ENCODE results near the gene SMYD3.
"Not testable (repeated sequence)": the region's sequence is repeated elsewhere in the genome, so short reads cannot be mapped to it uniquely, and the experiment has no call there.

Gene SMYD3

GRCh38 chr1:245715291-245715701, 791.8 kb downstream of the SMYD3 start:
- DNase-seq (ENCODE audit: low spot score) = no peak

- not testable (repeated sequence) for DNase-seq (ENCODE audit: low spot score)
Measured at GRCh38 chr1:245714027-245714426, 793.1 kb downstream of the SMYD3 start.

- no peak for DNase-seq (ENCODE audit: low spot score)
Measured at GRCh38 chr1:245710961-245711903, 795.8 kb downstream of the SMYD3 start.

- DNase-seq (ENCODE audit: low spot score) = no peak
Measured at GRCh38 chr1:245707941-245708340, 799.1 kb downstream of the SMYD3 start.

GRCh38 chr1:245704765-245705164, 802.3 kb downstream of the SMYD3 start:
- no peak for DNase-seq (ENCODE audit: low spot score)

GRCh38 chr1:245704341-245704740, 802.7 kb downstream of the SMYD3 start:
- DNase-seq (ENCODE audit: low spot score) = no peak

GRCh38 chr1:245702346-245702745, 804.7 kb downstream of the SMYD3 start:
- no peak for DNase-seq (ENCODE audit: low spot score)

- no peak for DNase-seq (ENCODE audit: low spot score)
Measured at GRCh38 chr1:245701631-245702030, 805.4 kb downstream of the SMYD3 start.

GRCh38 chr1:245700631-245701030, 806.4 kb downstream of the SMYD3 start:
- no peak for DNase-seq (ENCODE audit: low spot score)

Data from Ammon's horn (tissue), 1 donor.